HepG2 (cell line): ENCODE results near the gene ZNF160. TPM values are rescaled to one million over a fixed set of nuclear protein-coding genes. Genes with fewer than 3 reads are reported as not detected.
A peak's percentile ranks its signal among the peaks of the same experiment; 100 is the strongest.

Experiments used
- ATAC-seq: fragments of 200-7000 bp; cut with Tn5 transposase; 3 replicates; pipeline ENCODE4 v1.9.1; 2020; ENCODE audit warnings: mild to moderate bottlenecking, moderate library complexity
- BruUV-seq: library from RNA; stranded (reverse); fragments of 400-500 nt; replicated peaks from 2 replicates; lab custom pipeline; 2021; lab: Mats Ljungman, UMichigan
- CTCF ChIA-PET: fragments of 300-600 bp; formaldehyde crosslinking; extraction: SDS; loops from one replicate; lab custom pipeline; 2021; ENCODE audit warnings: low total read pairs, inconsistent platforms, low intra/inter-chr PET ratio; lab: Yijun Ruan, JAX
- POLR2A ChIA-PET: fragments of 350-600 bp; sonication (Branson Sonifier 250); formaldehyde crosslinking; loops from one replicate; lab custom pipeline; 2020; ENCODE audit warnings: antibody characterized with exemption, inconsistent platforms; lab: Yijun Ruan, JAX
- DNase-seq: peaks from one replicate; pipeline ENCODE4 v3.0.0-alpha.2; 2015; ENCODE audit warnings: low spot score
- FAIRE-seq: peaks from 3 replicates; lab custom pipeline; 2011; peaks lifted over from hg19 to GRCh38; lab: Jason Lieb, UNC
- H2AFZ ChIP-seq: one replicate; pipeline ENCODE4 v1.6.1; 2011; ENCODE audit warnings: low read length, inconsistent platforms
- H3K27ac ChIP-seq: fragments of 300-600 bp; 3 replicates; pipeline ENCODE4 v1.8.0; 2011; ENCODE audit warnings: mixed run types, mild to moderate bottlenecking, mixed read lengths, low read length, inconsistent platforms; ENCODE audit not compliant: insufficient read depth; ENCODE audit errors: extremely low read length
- H3K27me3 ChIP-seq, 2 experiments: fragments of 200-600 bp in 1 of 2; 2 replicates in 1 of 2; 3 replicates in 1 of 2; pipeline versions ENCODE4 v1.6.0 to v1.8.0; 2011; ENCODE audit warnings: low read length in 2 of 2, mild to moderate bottlenecking in 2 of 2, moderate library complexity in 2 of 2, inconsistent platforms in 1 of 2; ENCODE audit not compliant: insufficient read depth in 2 of 2, control insufficient read depth in 1 of 2
- H3K36me3 ChIP-seq, 2 experiments: fragments of 200-600 bp in 1 of 2; replicated peaks in 1 of 2; 2 replicates in 1 of 2; 3 replicates in 1 of 2; pipeline versions ENCODE4 v1.5.1 to v1.8.0; 2011; ENCODE audit warnings: low read length in 2 of 2, inconsistent platforms in 1 of 2; ENCODE audit not compliant: insufficient read depth in 2 of 2, control insufficient read depth in 1 of 2
- H3K4me1 ChIP-seq: 2 replicates; pipeline ENCODE4 v1.5.1; 2012; ENCODE audit warnings: low read length, inconsistent platforms; ENCODE audit not compliant: insufficient read depth
- H3K4me2 ChIP-seq: 2 replicates; pipeline ENCODE4 v1.6.0; 2011; ENCODE audit warnings: low read depth, low read length, inconsistent platforms
- H3K4me3 ChIP-seq, 3 experiments: fragments of 200-600 bp in 1 of 3; sonication (generic), shearing (Covaris generic) in 1 of 3; replicated peaks in 1 of 3; 2 replicates each; pipeline ENCODE4 v1.5.1; 2011 to 2016; ENCODE audit warnings: low read length in 3 of 3, inconsistent platforms in 2 of 3, low read depth in 2 of 3, mild to moderate bottlenecking in 2 of 3, control low read depth in 1 of 3, mixed read lengths in 1 of 3; ENCODE audit not compliant: insufficient read depth in 1 of 3
- H3K79me2 ChIP-seq: one replicate; pipeline ENCODE4 v1.6.1; 2011; ENCODE audit warnings: low read length, inconsistent platforms; ENCODE audit not compliant: insufficient read depth
- H3K9ac ChIP-seq: 2 replicates; pipeline ENCODE4 v1.6.0; 2011; ENCODE audit warnings: mild to moderate bottlenecking, low read depth, low read length, inconsistent platforms; ENCODE audit not compliant: insufficient read depth
- H3K9me3 ChIP-seq: 2 replicates; pipeline ENCODE4 v1.5.1; 2012; ENCODE audit warnings: mild to moderate bottlenecking, low read length
- H4K20me1 ChIP-seq: 2 replicates; pipeline ENCODE4 v1.6.0; 2011; ENCODE audit warnings: inconsistent platforms, mild to moderate bottlenecking, low read length, moderate library complexity; ENCODE audit not compliant: insufficient read depth
- ATF7 ChIP-seq, 2 experiments: fragments of 450-650 bp in 1 of 2; sonication (generic) in 1 of 2; formaldehyde crosslinking in 1 of 2; IDR thresholded peaks; 2 replicates each; pipeline versions ENCODE4 v1.4.0 to v1.6.1; 2016 to 2020; ENCODE audit warnings: antibody characterized with exemption in 1 of 2, mild to moderate bottlenecking in 1 of 2, missing genetic modification reagents in 1 of 2
- CREB1 ChIP-seq, 2 experiments: fragments of 450-650 bp in 1 of 2; IDR thresholded peaks; 2 replicates each; pipeline ENCODE4 v1.6.1; 2016 to 2017; ENCODE audit warnings: control low read depth in 1 of 2, mild to moderate bottlenecking in 1 of 2, missing compliant biosample characterization in 1 of 2, missing genetic modification characterization in 1 of 2
- ELF1 ChIP-seq: sonication (generic); formaldehyde crosslinking; IDR thresholded peaks from 2 replicates; pipeline ENCODE4 v1.4.0; 2020; ENCODE audit warnings: missing genetic modification reagents
- FOSL2 ChIP-seq: sonication (generic); formaldehyde crosslinking; IDR thresholded peaks from 2 replicates; pipeline ENCODE4 v1.4.0; 2020; ENCODE audit warnings: missing genetic modification reagents
- KAT7 ChIP-seq: IDR thresholded peaks from 2 replicates; pipeline ENCODE4 v1.6.1; 2018; ENCODE audit warnings: borderline replicate concordance, missing compliant biosample characterization
- MED1 ChIP-seq: sonication (generic); formaldehyde crosslinking; IDR thresholded peaks from 2 replicates; pipeline ENCODE4 v1.4.0; 2020; ENCODE audit warnings: missing genetic modification reagents
- RFX3 ChIP-seq: IDR thresholded peaks from 2 replicates; pipeline ENCODE4 v1.6.1; 2016; ENCODE audit warnings: missing biosample characterization, missing genetic modification reagents
- ZMYM4 ChIP-seq: sonication (generic); formaldehyde crosslinking; IDR thresholded peaks from 2 replicates; pipeline ENCODE4 v1.8.1; 2023; ENCODE audit warnings: mild to moderate bottlenecking, missing genetic modification reagents
- ZNF670 ChIP-seq: sonication (generic); formaldehyde crosslinking; IDR thresholded peaks from 2 replicates; pipeline ENCODE4 v1.8.0; 2022; ENCODE audit warnings: mild to moderate bottlenecking, missing genetic modification reagents, borderline replicate concordance
- ZNF776 ChIP-seq: sonication (generic); formaldehyde crosslinking; IDR thresholded peaks from 2 replicates; pipeline ENCODE4 v1.4.0; 2020; ENCODE audit warnings: mild to moderate bottlenecking, missing genetic modification reagents
- ZNF790 ChIP-seq: sonication (generic); formaldehyde crosslinking; IDR thresholded peaks from 2 replicates; pipeline ENCODE4 v1.8.0; 2022; ENCODE audit warnings: missing genetic modification reagents, mild to moderate bottlenecking, borderline replicate concordance
- ZSCAN25 ChIP-seq: sonication (generic); formaldehyde crosslinking; IDR thresholded peaks from 2 replicates; pipeline ENCODE4 v1.8.0; 2022; ENCODE audit warnings: mild to moderate bottlenecking, missing genetic modification reagents
- WGBS: methylation state at CpG from one replicate; pipeline ENCODE4 v1.1.6; 2017; ENCODE audit warnings: low lambda C conversion rate; 5-methylcytosine and 5-hydroxymethylcytosine counted together
- in situ Hi-C: cut with HindIII; loops from 2 replicates; pipeline ENCODE4 v1.10.0; 2017; ENCODE audit warnings: low pct_unique_long_range_greater_than_20kb; ENCODE audit not compliant: extremely low pct_ligation_motif_present
- intact Hi-C: fragments of 100-400 bp; cut with micrococcal nuclease; formaldehyde crosslinking; loops from one replicate; pipeline ENCODE4 v1.10.0; 2022; ENCODE audit not compliant: unreplicated experiment
- polyA plus RNA-seq, 8 experiments: library from polyadenylated mRNA; depleted of rRNA in 3 of 8; stranded (reverse) in 7 of 8; unstranded in 1 of 8; fragments of >200 nt; fragmentation: Illumina TruSeq in 4 of 8; extraction: Trizol in 4 of 8; gene quantifications; 2 replicates each; pipeline versions ENCODE4 v1.2.1 to v1.2.3, GENCODE V29; 2011 to 2016; ENCODE audit warnings: low read depth in 4 of 8, missing spikeins in 1 of 8, mixed read lengths in 1 of 8; ENCODE audit not compliant: insufficient read depth in 1 of 8
- total RNA-seq, 5 experiments: library from RNA; depleted of rRNA; stranded (reverse); fragments of >200 nt; fragmentation: Illumina TruSeq; extraction: Trizol; gene quantifications; 2 replicates each; pipeline ENCODE4 v1.2.3, GENCODE V29; 2016; ENCODE audit warnings: low read depth in 1 of 5
- TF ChIP-seq, protein P1 (sequence below): sonication (generic); formaldehyde crosslinking; IDR thresholded peaks from 2 replicates; pipeline ENCODE4 v1.4.0; 2020; ENCODE audit warnings: mild to moderate bottlenecking, missing genetic modification reagents
- TF ChIP-seq, protein P2 (sequence below): sonication (generic); formaldehyde crosslinking; IDR thresholded peaks from 2 replicates; pipeline ENCODE4 v1.5.1; 2020; ENCODE audit warnings: mild to moderate bottlenecking, missing genetic modification reagents
- TF ChIP-seq, protein P3 (sequence below): sonication (generic); formaldehyde crosslinking; IDR thresholded peaks from 2 replicates; pipeline ENCODE4 v1.5.0; 2020; ENCODE audit warnings: mild to moderate bottlenecking, missing genetic modification reagents

ZNF160 gene
- total and polyA plus RNA-seq, 2 of the 13 experiments (the other 11 are each of a cell fraction or from before 2014, with no cell fraction given): 8.4 to 12.1 TPM

DNA sequence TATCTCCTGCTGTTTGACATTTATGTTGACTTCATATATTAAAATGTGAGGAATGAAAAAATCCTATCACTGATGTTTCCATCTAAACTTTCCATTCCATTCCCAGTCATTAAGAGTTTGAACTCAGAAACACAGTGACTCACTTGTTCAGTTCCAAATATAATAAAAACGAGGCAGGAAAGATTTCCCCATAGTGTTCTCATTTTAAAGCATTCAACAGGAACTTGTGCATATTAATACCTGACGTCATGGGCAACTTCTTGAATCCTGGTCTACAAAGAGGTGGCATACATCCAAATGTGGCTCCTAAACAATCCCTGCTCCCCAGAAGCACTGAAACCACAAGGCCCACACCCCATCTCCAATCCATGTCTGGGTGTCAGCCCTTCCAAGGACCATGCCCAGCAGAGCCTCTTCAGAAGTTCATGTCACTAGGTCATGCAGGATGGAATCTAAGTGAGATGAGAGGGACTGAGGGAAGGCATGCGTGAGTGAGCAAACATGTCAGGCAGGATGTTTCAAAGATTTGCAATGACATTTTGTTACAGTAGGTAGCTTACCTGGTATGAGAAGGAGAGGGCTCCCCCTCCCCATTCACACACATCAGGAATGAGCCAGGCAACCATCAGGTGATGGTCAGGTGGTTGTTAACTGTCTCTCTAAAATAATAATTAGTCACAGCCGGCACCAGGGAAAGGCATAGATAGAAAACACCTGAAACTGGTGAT, 68.1 kb downstream of the ZNF160 start:
- Histone ChIP-seq H4K20me1 (no peaks in the 10 kb centered on the region), H3K9me3 (peaks cover 54% of the 10 kb centered on the region), H3K4me3 (no peak overlapping the region), H3K79me2 (no peaks in the 10 kb centered on the region), H3K27ac (no peak overlapping the region), H2AFZ (no peak overlapping the region), H3K27me3 (no peaks in the 10 kb centered on the region; a peak in 1 of 5 replicates), H3K9ac (no peak overlapping the region), H3K4me2 (no peak overlapping the region), H3K4me1 (no peaks in the 10 kb centered on the region), H3K36me3 (no peaks in the 10 kb centered on the region)
- in situ Hi-C loops: no loop called here
- DNase-seq (no peak), ATAC-seq (no peak), FAIRE-seq (no peak)
- WGBS: 7% methylated on average over 3 of the region's 4 CpGs
- no TSS peak for BruUV-seq
- POLR2A ChIA-PET: no interaction called here
- no peak for TF ChIP-seq MED1 (CRISPR knock-in tag)
- TF ChIP-seq, protein P1, sequence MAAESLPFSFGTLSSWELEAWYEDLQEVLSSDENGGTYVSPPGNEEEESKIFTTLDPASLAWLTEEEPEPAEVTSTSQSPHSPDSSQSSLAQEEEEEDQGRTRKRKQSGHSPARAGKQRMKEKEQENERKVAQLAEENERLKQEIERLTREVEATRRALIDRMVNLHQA (CRISPR knock-in tag): no peak
- peak; percentile 67 for TF ChIP-seq ATF7 (IDR thresholded peaks at IDR 0.05)
- no peak for TF ChIP-seq ATF7 (CRISPR knock-in tag; IDR thresholded peaks at IDR 0.05)
- no peak for TF ChIP-seq ZSCAN25 (CRISPR knock-in tag)
- TF ChIP-seq ZNF790 (CRISPR knock-in tag): no peak
- no peak for TF ChIP-seq ELF1 (CRISPR knock-in tag)
- no peak for TF ChIP-seq FOSL2
- TF ChIP-seq, protein P2, sequence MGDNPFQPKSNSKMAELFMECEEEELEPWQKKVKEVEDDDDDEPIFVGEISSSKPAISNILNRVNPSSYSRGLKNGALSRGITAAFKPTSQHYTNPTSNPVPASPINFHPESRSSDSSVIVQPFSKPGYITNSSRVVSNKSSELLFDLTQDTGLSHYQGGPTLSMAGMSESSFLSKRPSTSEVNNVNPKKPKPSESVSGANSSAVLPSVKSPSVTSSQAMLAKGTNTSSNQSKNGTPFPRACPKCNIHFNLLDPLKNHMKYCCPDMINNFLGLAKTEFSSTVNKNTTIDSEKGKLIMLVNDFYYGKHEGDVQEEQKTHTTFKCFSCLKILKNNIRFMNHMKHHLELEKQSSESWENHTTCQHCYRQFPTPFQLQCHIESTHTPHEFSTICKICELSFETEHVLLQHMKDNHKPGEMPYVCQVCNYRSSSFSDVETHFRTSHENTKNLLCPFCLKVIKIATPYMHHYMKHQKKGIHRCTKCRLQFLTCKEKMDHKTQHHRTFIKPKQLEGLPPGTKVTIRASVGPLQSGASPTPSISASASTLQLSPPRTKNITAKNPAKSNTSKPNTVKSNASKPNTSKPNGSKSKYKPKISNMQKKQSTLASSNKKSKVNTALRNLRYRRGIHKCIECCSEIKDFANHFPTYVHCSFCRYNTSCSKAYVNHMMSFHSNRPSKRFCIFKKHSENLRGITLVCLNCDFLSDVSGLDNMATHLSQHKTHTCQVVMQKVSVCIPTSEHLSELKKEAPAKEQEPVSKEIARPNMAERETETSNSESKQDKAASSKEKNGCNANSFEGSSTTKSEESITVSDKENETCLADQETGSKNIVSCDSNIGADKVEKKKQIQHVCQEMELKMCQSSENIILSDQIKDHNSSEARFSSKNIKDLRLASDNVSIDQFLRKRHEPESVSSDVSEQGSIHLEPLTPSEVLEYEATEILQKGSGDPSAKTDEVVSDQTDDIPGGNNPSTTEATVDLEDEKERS (CRISPR knock-in tag): no peak
- no peak for TF ChIP-seq ZNF776
- TF ChIP-seq ZMYM4: no peak
- TF ChIP-seq, protein P3, sequence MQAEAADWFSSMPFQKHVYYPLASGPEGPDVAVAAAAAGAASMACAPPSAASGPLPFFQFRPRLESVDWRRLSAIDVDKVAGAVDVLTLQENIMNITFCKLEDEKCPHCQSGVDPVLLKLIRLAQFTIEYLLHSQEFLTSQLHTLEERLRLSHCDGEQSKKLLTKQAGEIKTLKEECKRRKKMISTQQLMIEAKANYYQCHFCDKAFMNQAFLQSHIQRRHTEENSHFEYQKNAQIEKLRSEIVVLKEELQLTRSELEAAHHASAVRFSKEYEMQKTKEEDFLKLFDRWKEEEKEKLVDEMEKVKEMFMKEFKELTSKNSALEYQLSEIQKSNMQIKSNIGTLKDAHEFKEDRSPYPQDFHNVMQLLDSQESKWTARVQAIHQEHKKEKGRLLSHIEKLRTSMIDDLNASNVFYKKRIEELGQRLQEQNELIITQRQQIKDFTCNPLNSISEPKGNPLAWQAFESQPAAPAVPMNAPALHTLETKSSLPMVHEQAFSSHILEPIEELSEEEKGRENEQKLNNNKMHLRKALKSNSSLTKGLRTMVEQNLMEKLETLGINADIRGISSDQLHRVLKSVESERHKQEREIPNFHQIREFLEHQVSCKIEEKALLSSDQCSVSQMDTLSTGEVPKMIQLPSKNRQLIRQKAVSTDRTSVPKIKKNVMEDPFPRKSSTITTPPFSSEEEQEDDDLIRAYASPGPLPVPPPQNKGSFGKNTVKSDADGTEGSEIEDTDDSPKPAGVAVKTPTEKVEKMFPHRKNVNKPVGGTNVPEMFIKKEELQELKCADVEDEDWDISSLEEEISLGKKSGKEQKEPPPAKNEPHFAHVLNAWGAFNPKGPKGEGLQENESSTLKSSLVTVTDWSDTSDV (CRISPR knock-in tag): no peak
- TF ChIP-seq ZNF670 (CRISPR knock-in tag): no peak
- peak; percentile 73 for TF ChIP-seq CREB1 (IDR thresholded peaks at IDR 0.05)
- no peak for TF ChIP-seq CREB1 (CRISPR knock-in tag; IDR thresholded peaks at IDR 0.05)
- TF ChIP-seq RFX3: no peak
- TF ChIP-seq KAT7: no peak
- CTCF ChIA-PET: no interaction called here
- intact Hi-C loops: no loop called here
